ENCODE measurements around the gene ADAMTSL4.

ADAMTSL4 gene

DNA sequence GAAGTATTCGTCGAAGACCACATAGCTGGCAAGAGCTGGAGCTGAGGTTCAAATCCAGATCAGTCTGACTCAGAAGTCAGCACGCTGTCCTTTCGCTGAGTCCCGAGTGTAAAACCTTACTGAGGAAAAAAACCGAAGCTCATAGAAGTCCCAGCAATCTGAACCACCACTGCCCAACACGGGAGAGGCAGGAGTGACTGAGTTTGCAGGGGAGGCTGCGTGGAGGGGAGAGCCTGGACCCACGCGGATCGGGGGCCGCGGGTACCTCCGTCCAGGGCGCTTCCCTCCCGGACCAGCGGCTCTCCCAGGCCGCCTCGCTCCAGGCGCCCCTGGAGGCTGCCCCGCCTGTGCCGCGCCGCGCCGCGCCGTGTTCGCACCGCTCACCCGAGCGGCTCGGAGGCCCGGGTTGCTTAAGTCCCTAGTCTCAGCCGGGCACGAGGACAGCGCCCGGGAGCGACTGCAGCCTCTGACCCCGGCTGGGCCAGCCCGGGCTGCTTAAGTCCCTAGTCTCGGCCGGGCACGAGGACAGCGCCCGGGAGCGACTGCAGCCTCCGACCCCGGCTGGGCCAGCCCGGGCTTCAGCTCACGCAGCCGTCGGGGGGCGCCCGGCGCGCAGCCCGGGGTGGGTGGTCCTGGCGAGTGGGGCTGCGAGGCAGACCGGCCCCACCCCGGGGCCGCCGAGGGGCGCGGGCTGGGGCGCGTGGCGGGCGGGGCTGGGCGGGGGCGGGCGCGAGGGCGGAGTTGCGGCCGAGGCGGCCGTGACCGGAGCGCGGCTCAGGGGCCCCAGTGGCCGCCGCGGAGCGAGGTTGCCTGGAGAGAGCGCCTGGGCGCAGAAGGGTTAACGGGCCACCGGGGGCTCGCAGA lies at the start of gene ADAMTSL4:
Gene ADAMTSL4, plus strand, starts transcription at position 777 of the 864 bp plus-strand sequence. CDS start 2,881 bp downstream, outside the sequence.
- DNase-seq: no peak

- no peak for DNase-seq
Measured at GRCh38 chr1:150505431-150505830, 43.8 kb upstream of the ADAMTSL4 start.

GRCh38 chr1:150507912-150508864 lies 41.0 kb upstream of the ADAMTSL4 start, which contains the start of gene ECM1:
ECM1 (plus strand) TSS chr1:150508109; CDS start chr1:150508210, 101 bp downstream.
- DNase-seq: peak; percentile 81

DNA sequence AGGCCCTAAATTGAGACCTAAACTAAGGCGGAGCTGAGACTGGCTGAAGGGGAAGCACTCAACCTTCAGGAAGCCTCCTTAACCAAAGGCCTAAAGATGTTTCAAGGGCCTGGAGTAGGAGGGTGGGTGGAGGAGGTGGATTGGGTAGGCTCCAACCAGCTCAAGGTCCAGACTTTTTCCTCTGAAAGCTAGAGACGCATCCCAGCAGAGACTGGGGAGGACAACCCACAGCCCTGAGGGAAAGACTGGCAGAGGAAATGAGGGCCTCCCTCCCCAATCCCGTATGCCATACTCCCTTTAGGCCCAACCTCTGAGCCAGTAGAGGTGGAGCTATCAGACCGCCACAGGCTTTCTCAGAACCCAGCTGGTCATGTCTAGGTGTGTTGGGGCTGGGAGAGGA lies 40.2 kb upstream of the ADAMTSL4 start:
- no peak for DNase-seq

- DNase-seq: no peak
Measured at GRCh38 chr1:150511551-150511950, 37.7 kb upstream of the ADAMTSL4 start.

DNA sequence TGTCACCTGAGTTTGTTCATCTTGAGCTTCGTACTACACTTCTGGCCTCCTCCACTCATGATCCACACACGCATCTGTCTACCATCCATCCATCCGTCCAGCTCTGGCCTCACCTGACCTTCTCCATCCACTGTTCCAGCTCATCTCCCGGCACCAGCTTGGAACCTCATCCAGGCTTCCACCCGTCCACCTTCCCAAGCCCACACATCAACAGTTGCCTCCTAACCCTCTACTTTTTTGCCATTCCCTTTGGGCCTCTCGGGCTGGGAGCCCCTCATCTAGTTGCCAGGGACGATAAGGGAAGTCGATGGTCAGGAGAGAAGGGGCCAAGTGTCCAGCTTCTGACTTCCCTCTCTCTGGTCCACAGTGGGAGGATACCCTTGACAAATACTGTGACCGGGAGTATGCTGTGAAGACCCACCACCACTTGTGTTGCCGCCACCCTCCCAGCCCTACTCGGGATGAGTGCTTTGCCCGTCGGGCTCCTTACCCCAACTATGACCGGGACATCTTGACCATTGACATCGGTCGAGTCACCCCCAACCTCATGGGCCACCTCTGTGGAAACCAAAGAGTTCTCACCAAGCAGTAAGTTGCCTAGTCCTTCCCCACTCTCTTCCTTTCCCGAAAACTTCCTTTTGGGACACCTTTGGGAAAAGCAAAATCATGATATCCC lies 37.1 kb upstream of the ADAMTSL4 start:
- no peak for DNase-seq

GRCh38 chr1:150512846-150513245 lies 36.4 kb upstream of the ADAMTSL4 start:
- no peak for DNase-seq

DNA sequence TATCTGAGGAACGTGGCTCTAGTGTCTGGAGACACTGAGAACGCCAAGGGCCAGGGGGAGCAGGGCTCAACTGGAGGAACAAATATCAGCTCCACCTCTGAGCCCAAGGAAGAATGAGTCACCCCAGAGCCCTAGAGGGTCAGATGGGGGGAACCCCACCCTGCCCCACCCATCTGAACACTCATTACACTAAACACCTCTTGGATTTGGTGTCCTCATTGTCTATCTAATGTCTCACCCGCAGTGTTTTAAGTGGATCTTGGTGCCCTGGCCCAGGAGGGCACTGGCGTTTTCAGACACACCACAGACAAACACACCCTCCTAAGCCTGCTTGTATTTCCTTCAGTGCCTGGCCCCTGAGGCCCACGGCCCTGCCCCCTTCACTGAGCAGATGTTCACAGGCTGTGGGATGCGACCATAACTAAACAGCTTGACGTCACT lies 35.8 kb upstream of the ADAMTSL4 start:
- no peak for DNase-seq

- no peak for DNase-seq
Measured at GRCh38 chr1:150514260-150514659, 34.9 kb upstream of the ADAMTSL4 start.

- no peak for DNase-seq
Measured at GRCh38 chr1:150514913-150515327, 34.3 kb upstream of the ADAMTSL4 start.

GRCh38 chr1:150515328-150516049 lies 33.7 kb upstream of the ADAMTSL4 start, which contains the start of gene FALEC:
FALEC (plus strand) TSS chr1:150515752.
- peak; percentile 93 for DNase-seq

DNA sequence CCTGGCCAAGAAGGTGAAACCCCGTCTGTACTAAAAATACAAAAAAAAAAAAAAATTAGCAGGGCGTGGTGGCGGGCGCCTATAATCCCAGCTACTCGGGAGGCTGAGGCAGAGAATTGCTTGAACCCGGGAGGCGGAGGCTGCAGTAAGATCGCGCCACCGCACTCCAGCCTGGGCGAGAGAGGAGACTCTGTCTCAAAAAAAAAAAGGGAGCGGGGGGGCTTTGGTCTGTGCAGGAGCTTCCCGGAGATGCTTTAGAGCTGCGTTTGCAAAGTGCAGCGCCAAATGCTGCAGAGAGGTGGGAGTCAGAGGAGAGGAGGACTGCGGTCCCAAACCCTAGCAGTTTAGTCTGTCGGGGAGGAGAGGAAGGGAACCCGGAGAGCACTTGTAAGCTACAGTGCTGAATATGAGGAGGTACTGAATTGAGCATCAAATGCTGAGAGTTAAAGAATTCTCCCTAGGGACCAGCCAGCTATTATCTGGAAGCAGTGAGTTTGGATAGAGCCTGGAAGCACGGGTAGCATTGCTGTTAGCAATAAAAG lies 33.1 kb upstream of the ADAMTSL4 start:
- DNase-seq: no peak

- DNase-seq: no peak
Measured at GRCh38 chr1:150516616-150517015, 32.6 kb upstream of the ADAMTSL4 start.

GRCh38 chr1:150521196-150521968 lies 27.8 kb upstream of the ADAMTSL4 start:
- no peak for DNase-seq

- no peak for DNase-seq
Measured at GRCh38 chr1:150525348-150525747, 23.9 kb upstream of the ADAMTSL4 start.

DNA sequence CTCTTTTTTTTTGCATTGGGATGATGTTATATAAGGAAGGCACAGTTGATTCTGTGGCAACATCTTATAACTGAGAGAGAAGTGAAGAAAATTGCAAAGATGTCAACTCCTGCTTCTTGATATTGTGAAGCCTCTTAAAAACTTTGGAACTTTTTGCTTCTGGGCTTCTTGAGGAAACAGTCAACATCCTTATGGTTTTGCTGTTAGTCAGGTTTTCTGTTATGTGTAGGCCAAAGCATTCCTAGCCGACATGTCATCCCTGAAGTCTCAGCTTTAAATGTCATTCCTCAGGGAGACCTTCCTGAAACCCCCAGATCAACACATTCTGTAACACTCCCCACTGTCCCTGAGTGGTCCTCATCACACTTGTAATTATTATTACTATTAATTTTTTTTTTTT lies 21.0 kb upstream of the ADAMTSL4 start:
- peak; percentile 51 for DNase-seq

GRCh38 chr1:150529017-150529416 lies 20.2 kb upstream of the ADAMTSL4 start:
- no peak for DNase-seq

DNA sequence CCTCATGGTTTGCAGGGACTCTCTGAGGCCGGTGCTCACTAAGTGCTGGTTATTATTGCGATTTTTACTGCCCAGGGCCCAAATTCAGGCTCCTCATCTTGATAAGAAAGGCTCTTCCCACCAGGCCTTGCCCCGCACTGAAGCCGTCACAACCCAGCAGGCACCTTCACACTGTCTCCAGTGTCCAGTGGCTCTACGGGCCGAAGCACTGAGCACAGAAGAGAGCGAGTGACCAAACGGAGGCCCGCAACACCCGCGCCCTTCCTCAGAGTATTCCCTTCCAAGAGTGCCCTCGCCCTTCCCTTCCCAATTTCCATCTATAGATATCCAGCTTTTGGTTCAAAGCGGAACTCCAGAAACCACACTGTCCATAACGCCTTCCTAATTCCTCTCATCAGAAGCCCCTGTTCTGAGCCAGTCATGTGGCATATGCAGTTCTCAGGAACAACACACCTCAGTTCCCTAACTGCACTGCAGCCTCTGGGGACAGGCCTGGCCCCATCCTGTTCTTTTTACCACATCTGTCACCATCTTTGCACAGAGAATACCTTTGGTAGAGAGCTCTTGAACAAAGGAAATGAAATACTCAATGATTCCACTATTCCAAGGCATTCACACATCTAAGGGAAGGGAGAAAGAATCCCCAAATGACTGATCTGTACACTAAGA lies 18.6 kb upstream of the ADAMTSL4 start:
- no peak for DNase-seq

DNA sequence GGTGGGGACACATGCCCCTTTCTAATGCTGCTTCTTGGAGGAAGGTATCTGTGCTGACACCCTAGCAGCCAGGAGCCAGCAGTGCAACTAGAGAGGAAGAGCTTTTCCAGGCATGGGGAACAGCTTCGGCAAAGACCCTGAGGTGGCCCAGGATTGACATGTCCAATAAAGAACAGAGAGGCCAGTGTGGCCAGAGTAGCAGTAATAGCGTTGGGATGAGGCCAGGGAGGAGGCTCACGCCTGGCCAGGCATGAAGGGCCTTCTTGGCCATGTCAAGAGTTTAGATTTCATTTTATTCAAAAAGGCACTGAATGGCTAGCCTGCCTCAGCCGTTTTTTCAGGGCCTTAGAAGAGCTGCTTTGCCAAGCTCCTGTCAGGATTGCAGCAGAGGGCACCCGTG lies 16.3 kb upstream of the ADAMTSL4 start:
- no peak for DNase-seq

DNA sequence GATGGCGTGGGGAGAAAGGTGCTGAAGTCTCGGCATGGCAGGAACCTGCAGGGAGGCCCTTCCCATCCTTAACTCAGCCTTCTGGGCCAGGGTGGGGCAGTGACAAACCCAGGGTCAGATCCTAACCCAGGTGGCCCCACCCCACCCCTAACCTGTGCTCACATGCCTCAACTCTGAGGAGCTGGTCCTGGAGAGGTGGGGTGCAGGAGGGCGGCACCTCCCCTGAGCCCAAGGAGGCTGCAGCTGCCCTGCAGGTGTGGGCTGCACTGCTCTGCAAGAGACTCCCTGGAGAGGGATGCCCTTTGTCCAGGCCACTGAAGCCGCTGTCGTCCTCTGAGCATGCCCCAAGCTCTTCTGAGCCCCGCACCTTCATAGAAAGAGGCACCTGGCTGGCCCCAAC lies 15.2 kb upstream of the ADAMTSL4 start:
- DNase-seq: no peak
